ELR (cell line): ENCODE results near the gene FCRL4.
A peak's percentile ranks its signal among the peaks of the same experiment; 100 is the strongest.
"Not testable (repeated sequence)": the region's sequence is repeated elsewhere in the genome, so short reads cannot be mapped to it uniquely, and the experiment has no call there.

Experiments
- DNase-seq: peaks from one replicate; pipeline ENCODE4 v3.0.0-alpha.2; 2015; ENCODE audit warnings: low read depth

FCRL4 gene

GRCh38 chr1:157551694-157552693 is 45.9 kb downstream of the FCRL4 start, which contains the start of gene FCRL5:
TSS of gene FCRL5 (minus strand) at chr1:157552515. CDS start at chr1:157552362, 153 bp downstream.
- no peak for DNase-seq

- DNase-seq = not testable (repeated sequence)
Measured at GRCh38 chr1:157548081-157548480, 49.8 kb downstream of the FCRL4 start.

- DNase-seq = no peak
Measured at GRCh38 chr1:157542676-157543075, 55.2 kb downstream of the FCRL4 start.

DNA sequence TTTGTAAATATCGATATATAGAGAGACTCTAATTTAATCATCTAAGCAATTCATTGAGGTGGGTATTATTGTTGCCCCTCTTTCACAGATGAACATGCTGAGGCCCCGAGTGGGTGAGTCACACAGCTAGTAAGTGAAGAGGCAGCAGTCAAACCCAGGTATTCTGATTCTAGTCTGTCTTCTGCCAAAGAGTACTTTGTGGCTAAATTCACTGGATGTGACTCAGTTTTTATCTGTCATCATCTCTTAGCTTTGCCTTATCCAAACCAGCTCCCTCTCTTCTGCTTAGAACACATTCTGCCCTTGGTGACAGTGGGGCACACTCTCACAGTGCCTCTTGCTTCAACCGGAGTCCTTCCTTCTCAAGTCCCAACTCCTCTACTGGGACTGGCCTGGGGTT is 57.0 kb downstream of the FCRL4 start:
- DNase-seq = peak; percentile 15

- no peak for DNase-seq
Measured at GRCh38 chr1:157540160-157540748, 57.6 kb downstream of the FCRL4 start.

DNA sequence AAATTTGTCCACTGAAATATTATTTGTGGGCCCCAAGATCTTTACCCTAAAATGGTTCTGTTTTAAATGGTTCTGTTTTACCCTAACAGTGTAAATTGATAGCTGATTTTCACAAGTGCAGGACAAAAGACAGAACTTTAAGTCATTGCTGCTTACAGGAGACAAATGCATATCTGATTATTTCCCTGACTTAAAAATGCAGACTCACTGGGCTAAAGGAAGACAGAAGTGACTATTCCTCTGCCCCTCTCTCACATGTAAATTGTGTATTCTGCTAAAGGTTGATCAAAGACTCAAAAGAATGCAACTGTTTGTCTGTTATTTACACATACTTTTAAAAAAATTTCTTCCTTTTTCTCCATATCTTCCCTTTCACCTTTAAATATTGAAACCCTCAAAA is 58.3 kb downstream of the FCRL4 start:
- DNase-seq = no peak

DNA sequence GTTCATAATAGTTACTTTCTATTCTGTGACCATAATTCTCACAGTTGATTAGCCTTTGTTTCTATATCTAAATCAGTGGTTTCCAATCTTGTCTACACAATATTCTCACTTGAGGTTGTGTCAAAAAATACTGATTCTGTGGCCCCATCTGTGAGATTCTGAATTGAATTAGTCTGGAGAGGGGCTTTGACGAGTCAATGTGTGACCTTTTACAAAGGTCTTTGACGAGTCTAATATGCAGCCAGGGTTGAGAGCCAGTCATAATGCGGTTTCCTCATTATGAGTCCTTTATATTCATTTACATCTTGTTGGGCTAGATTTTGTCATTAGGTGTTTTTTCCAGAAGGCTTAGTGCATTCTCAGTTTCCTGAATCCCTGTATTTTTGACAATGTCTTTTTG is 65.3 kb downstream of the FCRL4 start:
- no peak for DNase-seq

GRCh38 chr1:157523774-157524493 is 74.0 kb downstream of the FCRL4 start:
- no peak for DNase-seq
